Parathyroid adenoma (tissue), 2 donors: ENCODE data around the gene C14orf119.

Experiments used
- H2AFZ ChIP-seq: fragments of 300-600 bp; sonication (generic); one replicate; pipeline ENCODE4 v1.7.0; 2017; ENCODE audit warnings: antibody characterized with exemption, mild to moderate bottlenecking
- H3K27ac ChIP-seq: fragments of 300-600 bp; sonication (generic); one replicate; pipeline ENCODE4 v1.7.0; 2017
- H3K27me3 ChIP-seq: fragments of 300-600 bp; sonication (generic); one replicate; pipeline ENCODE4 v1.7.0; 2017; ENCODE audit warnings: low read length; ENCODE audit not compliant: control insufficient read depth, insufficient read depth
- H3K36me3 ChIP-seq: fragments of 300-600 bp; sonication (generic); one replicate; pipeline ENCODE4 v1.7.0; 2017; ENCODE audit warnings: low read length; ENCODE audit not compliant: control insufficient read depth, insufficient read depth
- H3K4me1 ChIP-seq: fragments of 300-600 bp; sonication (generic); one replicate; pipeline ENCODE4 v1.7.0; 2017; ENCODE audit warnings: control low read depth
- H3K4me2 ChIP-seq: fragments of 300-600 bp; sonication (generic); one replicate; pipeline ENCODE4 v1.7.0; 2017; ENCODE audit warnings: low read length
- H3K4me3 ChIP-seq: fragments of 300-600 bp; sonication (generic); one replicate; pipeline ENCODE4 v1.7.0; 2017; ENCODE audit warnings: low read depth, low read length
- H3K79me2 ChIP-seq: fragments of 300-600 bp; sonication (generic); one replicate; pipeline ENCODE4 v1.7.0; 2017; ENCODE audit warnings: control low read depth
- H3K9ac ChIP-seq: fragments of 300-600 bp; sonication (generic); one replicate; pipeline ENCODE4 v1.7.0; 2017; ENCODE audit warnings: mild to moderate bottlenecking
- H3K9me3 ChIP-seq: fragments of 300-600 bp; sonication (generic); one replicate; pipeline ENCODE4 v1.7.0; 2017; ENCODE audit warnings: low read length; ENCODE audit not compliant: control insufficient read depth
- CTCF ChIP-seq: fragments of 300-600 bp; sonication (generic); IDR thresholded peaks from one replicate; pipeline ENCODE4 v1.7.0; 2017; ENCODE audit warnings: antibody characterized with exemption, mild to moderate bottlenecking
- donor health status: primary hyperparathyroidism.

The C14orf119 gene

GRCh38 chr14:23093104-23093503, 2.2 kb upstream of the C14orf119 start:
- Histone ChIP-seq H2AFZ (no peak overlapping the region), H3K27ac (no peak overlapping the region), H3K4me2 (no peak overlapping the region), H3K79me2 (peaks cover 39% of the 10 kb centered on the region), H3K27me3 (no peaks in the 10 kb centered on the region), H3K36me3 (no peaks in the 10 kb centered on the region), H3K9ac (no peak overlapping the region), H3K4me3 (no peak overlapping the region), H3K4me1 (peaks cover 4% of the 10 kb centered on the region), H3K9me3 (no peaks in the 10 kb centered on the region)
- no peak for TF ChIP-seq CTCF

GRCh38 chr14:23093526-23093925, 1.8 kb upstream of the C14orf119 start:
- H3K4me3 ChIP-seq = peak overlapping the region; percentile 98
- H3K79me2 ChIP-seq = peaks cover 39% of the 10 kb centered on the region
- TF ChIP-seq CTCF = no peak
- H3K27ac ChIP-seq = no peak overlapping the region
- no peaks in the 10 kb centered on the region for H3K27me3 ChIP-seq
- no peaks in the 10 kb centered on the region for H3K36me3 ChIP-seq
- peak overlapping the region; percentile 95 for H3K4me2 ChIP-seq
- no peaks in the 10 kb centered on the region for H3K9me3 ChIP-seq
- peaks cover 4% of the 10 kb centered on the region for H3K4me1 ChIP-seq
- H2AFZ ChIP-seq = no peak overlapping the region
- H3K9ac ChIP-seq = no peak overlapping the region

GRCh38 chr14:23093991-23094665, 1.2 kb upstream of the C14orf119 start:
- Histone ChIP-seq H2AFZ (peak overlapping the region; percentile 86), H3K27ac (peak overlapping the region; percentile 84), H3K9ac (peak overlapping the region; percentile 95), H3K4me2 (peak overlapping the region; percentile 95), H3K4me1 (peaks cover 4% of the 10 kb centered on the region), H3K36me3 (no peaks in the 10 kb centered on the region), H3K27me3 (no peaks in the 10 kb centered on the region), H3K4me3 (peak overlapping the region; percentile 98), H3K79me2 (peaks cover 36% of the 10 kb centered on the region), H3K9me3 (no peaks in the 10 kb centered on the region)
- TF ChIP-seq CTCF = no peak

- no peaks in the 10 kb centered on the region for H3K36me3 ChIP-seq
- H2AFZ ChIP-seq = peak within 1 kb of the TSS; percentile 86
Measured at GRCh38 chr14:23094666-23095195, 574 bp upstream of the C14orf119 start, which contains the start of gene ACIN1. TSS of gene ACIN1 (minus strand) at chr14:23095136. CDS start at chr14:23095112, 24 bp downstream.

More at GRCh38 chr14:23094666-23095195, 574 bp upstream of the C14orf119 start, which contains the start of gene ACIN1:
- Histone ChIP-seq H3K4me3 (peak within 1 kb of the TSS; percentile 98), H3K27me3 (no peaks in the 10 kb centered on the region), H3K9me3 (no peaks in the 10 kb centered on the region), H3K9ac (peak within 1 kb of the TSS; percentile 95), H3K27ac (peak within 1 kb of the TSS; percentile 84), H3K4me1 (peaks cover 4% of the 10 kb centered on the region), H3K4me2 (peak within 1 kb of the TSS; percentile 95), H3K79me2 (peaks cover 36% of the 10 kb centered on the region)
- TF ChIP-seq CTCF = no peak
